GM12878 (cell line): ENCODE data around the gene VCL. TPM values are rescaled to one million over a fixed set of nuclear protein-coding genes. Genes with fewer than 3 reads are reported as not detected.

Experiments used
- ATAC-seq: fragments of 200-7000 bp; cut with Tn5 transposase; 3 replicates; pipeline ENCODE4 v1.9.1; 2020; ENCODE audit warnings: mild to moderate bottlenecking, moderate library complexity
- BruUV-seq: library from RNA; stranded (reverse); fragments of 400-500 nt; replicated peaks from 2 replicates; lab custom pipeline; 2021; lab: Mats Ljungman, UMichigan
- CTCF ChIA-PET: fragments of 300-600 bp; sonication (Branson Sonifier 250); formaldehyde crosslinking; extraction: SDS; loops from one replicate; lab custom pipeline; 2021; ENCODE audit warnings: inconsistent platforms; lab: Yijun Ruan, JAX
- POLR2A ChIA-PET: fragments of 350-600 bp; formaldehyde crosslinking; extraction: SDS; loops from one replicate; lab custom pipeline; 2021; ENCODE audit warnings: inconsistent platforms; lab: Charles Lee
- RAD21 ChIA-PET: fragments of 300-600 bp; sonication (Branson Sonifier 250); formaldehyde crosslinking; loops from one replicate; lab custom pipeline; 2023; ENCODE audit warnings: antibody characterized with exemption; ENCODE audit not compliant: unreplicated experiment; lab: Charles Lee
- SMC1A ChIA-PET: fragments of 300-600 bp; sonication (Branson Sonifier 250); formaldehyde crosslinking; loops from one replicate; lab custom pipeline; 2023; ENCODE audit not compliant: unreplicated experiment, uncharacterized antibody; lab: Charles Lee
- DNase-seq: peaks from one replicate; pipeline ENCODE4 v3.0.0-alpha.2; 2011; ENCODE audit warnings: low read depth, low spot score
- FAIRE-seq: peaks from 3 replicates; lab custom pipeline; 2011; peaks lifted over from hg19 to GRCh38; lab: Jason Lieb, UNC
- H2AFZ ChIP-seq: 2 replicates; pipeline ENCODE4 v1.6.0; 2011; ENCODE audit warnings: low read depth, low read length, control low read depth; ENCODE audit not compliant: control insufficient read depth
- H3K27ac ChIP-seq: 2 replicates; pipeline ENCODE4 v1.5.1; 2011; ENCODE audit warnings: control low read depth; ENCODE audit not compliant: control insufficient read depth, insufficient read depth
- H3K27me3 ChIP-seq, 2 experiments: replicated peaks in 1 of 2; 2 replicates each; pipeline versions ENCODE4 v1.6.0 to v1.6.1; 2011; ENCODE audit warnings: low read length in 1 of 2; ENCODE audit not compliant: control insufficient read depth in 2 of 2, insufficient read depth in 2 of 2
- H3K36me3 ChIP-seq, 2 experiments: 2 replicates each; pipeline ENCODE4 v1.5.1; 2011; ENCODE audit warnings: low read length in 1 of 2; ENCODE audit not compliant: control insufficient read depth in 2 of 2, insufficient read depth in 2 of 2
- H3K4me1 ChIP-seq: 2 replicates; pipeline ENCODE4 v1.6.1; 2011; ENCODE audit warnings: mild to moderate bottlenecking, low read length, moderate library complexity, mixed read lengths; ENCODE audit not compliant: control insufficient read depth, insufficient read depth
- H3K4me2 ChIP-seq: 2 replicates; pipeline ENCODE4 v1.6.0; 2011; ENCODE audit warnings: control low read depth; ENCODE audit not compliant: control insufficient read depth, insufficient read depth
- H3K4me3 ChIP-seq: fragments of 200-600 bp; sonication (generic); 2 replicates; pipeline ENCODE4 v1.5.1; 2016
- H3K79me2 ChIP-seq: 2 replicates; pipeline ENCODE4 v1.6.0; 2011; ENCODE audit warnings: low read length; ENCODE audit not compliant: control insufficient read depth, insufficient read depth
- H3K9ac ChIP-seq: 2 replicates; pipeline ENCODE4 v1.8.0; 2011; ENCODE audit warnings: low read length, control low read depth, mixed read lengths; ENCODE audit not compliant: control insufficient read depth, insufficient read depth
- H3K9me3 ChIP-seq: replicated peaks from 3 replicates; pipeline ENCODE4 v1.5.1; 2011; ENCODE audit warnings: mild to moderate bottlenecking, low read length; ENCODE audit not compliant: control insufficient read depth, insufficient read depth
- H4K20me1 ChIP-seq: 2 replicates; pipeline ENCODE4 v1.6.0; 2011; ENCODE audit not compliant: control insufficient read depth, insufficient read depth
- BACH1 ChIP-seq: fragments of 450-650 bp; IDR thresholded peaks from 2 replicates; pipeline ENCODE4 v1.6.1; 2017; ENCODE audit warnings: mild to moderate bottlenecking, borderline replicate concordance
- CHD4 ChIP-seq: fragments of 200-600 bp; sonication (generic); IDR thresholded peaks from 2 replicates; pipeline ENCODE4 v1.6.1; 2016; ENCODE audit warnings: mild to moderate bottlenecking
- KAT2A ChIP-seq: conservative IDR thresholded peaks from 2 replicates; pipeline ENCODE4 v1.6.1; 2011; ENCODE audit warnings: low read depth, low read length; ENCODE audit not compliant: control insufficient read depth
- MEF2A ChIP-seq: IDR thresholded peaks from 2 replicates; pipeline ENCODE4 v1.6.1; 2011; ENCODE audit warnings: low read depth, mild to moderate bottlenecking, low read length, moderate library complexity; ENCODE audit not compliant: insufficient read depth
- NRF1 ChIP-seq: conservative IDR thresholded peaks from 2 replicates; pipeline ENCODE4 v1.6.1; 2011; ENCODE audit warnings: mild to moderate bottlenecking, low read depth, low read length, improper control_type of control experiment
- POLR2A ChIP-seq: IDR thresholded peaks from 2 replicates; pipeline ENCODE4 v1.6.1; 2011; ENCODE audit warnings: low read depth, mild to moderate bottlenecking, low read length
- RBBP5 ChIP-seq: fragments of 200-600 bp; sonication (generic); conservative IDR thresholded peaks from 2 replicates; pipeline ENCODE4 v1.6.1; 2016
- SREBF2 ChIP-seq: IDR thresholded peaks from 2 replicates; pipeline ENCODE4 v1.6.1; 2012; ENCODE audit warnings: mild to moderate bottlenecking, low read length
- whole genome bisulfite sequencing: methylation state at CpG from one replicate; pipeline ENCODE4 v1.1.6; 2016; ENCODE audit warnings: low lambda C conversion rate; ENCODE audit not compliant: insufficient replicate concordance, insufficient coverage; ENCODE audit errors: missing lambda C conversion rate; 5-methylcytosine and 5-hydroxymethylcytosine counted together
- in situ Hi-C: fragments of 300-500 bp; cut with MboI; formaldehyde crosslinking; loops from 9 replicates; pipeline ENCODE4 v1.14.3; 2018; ENCODE audit warnings: mixed read lengths
- intact Hi-C: fragments of 100-400 bp; cut with micrococcal nuclease; formaldehyde crosslinking; loops from one replicate; pipeline ENCODE4 v1.14.2; 2022; ENCODE audit not compliant: unreplicated experiment
- polyA plus RNA-seq, 11 experiments: library from polyadenylated mRNA; depleted of rRNA in 4 of 11; unstranded in 6 of 11; stranded (reverse) in 5 of 11; fragments of >200 nt; fragmentation: Nextera tagmentation in 4 of 11; fragmentation: Illumina TruSeq in 1 of 11; extraction: Ambion mirVana in 4 of 11; extraction: Trizol in 1 of 11; gene quantifications; 1 replicate in 1 of 11; 2 replicates in 10 of 11; pipeline versions ENCODE4 v1.2.1 to v1.2.3, GENCODE V29; 2011 to 2016; ENCODE audit warnings: inconsistent platforms in 2 of 11, missing spikeins in 2 of 11, low read depth in 1 of 11
- total RNA-seq, 4 experiments: library from RNA; depleted of rRNA in 3 of 4; stranded (reverse); fragments of >200 nt in 3 of 4; fragmentation: Illumina TruSeq in 1 of 4; extraction: Trizol in 1 of 4; gene quantifications; 2 replicates each; pipeline versions ENCODE4 v1.2.1 to v1.2.3, GENCODE V29; 2013 to 2021
- TF ChIP-seq, protein P1 (sequence below): IDR thresholded peaks from 2 replicates; pipeline ENCODE4 v1.6.1; 2011; ENCODE audit warnings: borderline replicate concordance, low read depth, mild to moderate bottlenecking, moderate library complexity, low read length; ENCODE audit not compliant: insufficient read depth, poor library complexity, severe bottlenecking
- TF ChIP-seq, protein P2 (sequence below): IDR thresholded peaks from 2 replicates; pipeline ENCODE4 v1.6.1; 2011; ENCODE audit warnings: mild to moderate bottlenecking, low read depth, low read length, moderate library complexity; ENCODE audit not compliant: insufficient replicate concordance

The VCL gene
- total and polyA plus RNA-seq, 10 of the 15 experiments (the other 5 are each of a cell fraction or from before 2014, with no cell fraction given), result 6.7 to 54.6 (median 24.3) TPM

DNA sequence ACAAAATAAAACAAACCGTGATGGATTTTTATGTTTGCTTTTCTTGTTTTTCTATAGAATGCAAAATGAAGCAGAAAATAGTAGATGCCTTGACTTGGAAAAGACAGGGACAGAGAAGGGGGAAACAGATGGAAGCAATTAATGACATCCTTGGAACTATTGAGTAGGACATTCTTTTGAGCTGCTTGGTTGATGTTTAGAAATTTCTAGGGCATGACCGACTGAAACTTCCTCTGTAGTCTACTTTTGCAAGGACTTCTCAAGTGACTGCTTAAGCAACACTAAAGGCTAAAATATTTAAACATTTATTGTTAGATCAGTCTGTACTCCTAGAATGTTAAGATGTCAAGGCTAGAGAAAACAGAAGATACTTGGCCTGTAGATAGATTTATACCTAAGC is 49.4 kb downstream of the VCL start:
- no peaks in the 10 kb centered on the region for H3K4me1 ChIP-seq
- H4K20me1 ChIP-seq, result no peaks in the 10 kb centered on the region
- RAD21 ChIA-PET, result interaction anchor here (0.6 kb wide), 1 partner anchor 217 kb away, joined by 3 read pairs; no protein-coding TSS in a partner anchor
- no peaks in the 10 kb centered on the region for H3K9me3 ChIP-seq
- H3K4me3 ChIP-seq, result no peak overlapping the region
- no peaks in the 10 kb centered on the region for H3K36me3 ChIP-seq
- FAIRE-seq (no peak), DNase-seq (no peak), ATAC-seq (no peak)
- no peak overlapping the region for H3K4me2 ChIP-seq
- intact Hi-C loops, result no loop called here
- H3K9ac ChIP-seq, result no peak overlapping the region
- no peaks in the 10 kb centered on the region for H3K27me3 ChIP-seq
- no peak overlapping the region for H3K27ac ChIP-seq
- no peak overlapping the region for H2AFZ ChIP-seq
- POLR2A ChIA-PET, result interaction anchor here (1.6 kb wide), 1 partner anchor 12 kb away, joined by 4 read pairs; no protein-coding TSS in a partner anchor
- no TSS peak for BruUV-seq
- SMC1A ChIA-PET, result interaction anchor here (0.8 to 1.6 kb wide), 8 partner anchors 8 to 153 kb away, joined by 3 to 4 read pairs (median 3); no protein-coding TSS in a partner anchor
- 58% methylated on average over 2 of the region's 2 CpGs for WGBS
- CTCF ChIA-PET, result interaction anchor here (0.7 to 1.6 kb wide), 4 partner anchors 9 to 159 kb away, joined by 3 to 5 read pairs (median 4); no protein-coding TSS in a partner anchor
- TF ChIP-seq POLR2A (no peak), CHD4 (no peak), MEF2A (no peak), SREBF2 (no peak), NRF1 (no peak), BACH1 (no peak), RBBP5 (no peak), KAT2A (no peak)
- TF ChIP-seq, protein P1, sequence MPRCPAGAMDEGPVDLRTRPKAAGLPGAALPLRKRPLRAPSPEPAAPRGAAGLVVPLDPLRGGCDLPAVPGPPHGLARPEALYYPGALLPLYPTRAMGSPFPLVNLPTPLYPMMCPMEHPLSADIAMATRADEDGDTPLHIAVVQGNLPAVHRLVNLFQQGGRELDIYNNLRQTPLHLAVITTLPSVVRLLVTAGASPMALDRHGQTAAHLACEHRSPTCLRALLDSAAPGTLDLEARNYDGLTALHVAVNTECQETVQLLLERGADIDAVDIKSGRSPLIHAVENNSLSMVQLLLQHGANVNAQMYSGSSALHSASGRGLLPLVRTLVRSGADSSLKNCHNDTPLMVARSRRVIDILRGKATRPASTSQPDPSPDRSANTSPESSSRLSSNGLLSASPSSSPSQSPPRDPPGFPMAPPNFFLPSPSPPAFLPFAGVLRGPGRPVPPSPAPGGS, result no peak
- TF ChIP-seq, protein P2, sequence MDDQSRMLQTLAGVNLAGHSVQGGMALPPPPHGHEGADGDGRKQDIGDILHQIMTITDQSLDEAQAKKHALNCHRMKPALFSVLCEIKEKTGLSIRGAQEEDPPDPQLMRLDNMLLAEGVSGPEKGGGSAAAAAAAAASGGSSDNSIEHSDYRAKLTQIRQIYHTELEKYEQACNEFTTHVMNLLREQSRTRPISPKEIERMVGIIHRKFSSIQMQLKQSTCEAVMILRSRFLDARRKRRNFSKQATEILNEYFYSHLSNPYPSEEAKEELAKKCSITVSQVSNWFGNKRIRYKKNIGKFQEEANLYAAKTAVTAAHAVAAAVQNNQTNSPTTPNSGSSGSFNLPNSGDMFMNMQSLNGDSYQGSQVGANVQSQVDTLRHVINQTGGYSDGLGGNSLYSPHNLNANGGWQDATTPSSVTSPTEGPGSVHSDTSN, result no peak
- in situ Hi-C loops, result no loop called here
- no peaks in the 10 kb centered on the region for H3K79me2 ChIP-seq
